Body of pancreas (tissue), 4 donors: ENCODE data around the gene TIMM10B.

Experiments
- POLR2A ChIP-seq, 3 donors: fragments of 450-650 bp; IDR thresholded peaks; one replicate each; pipeline ENCODE4 v1.6.1; 2016; ENCODE audit warnings: antibody characterized with exemption in 3 of 3, mild to moderate bottlenecking in 2 of 3
- TF ChIP-seq, protein P1 (sequence below), 7 experiments: fragments of 450-650 bp in 4 of 7; fragments of 200-600 bp in 3 of 7; sonication (generic) in 3 of 7; IDR thresholded peaks; one replicate each; pipeline ENCODE4 v1.5.1; 2016 to 2019; ENCODE audit warnings: antibody characterized with exemption in 7 of 7

DNA sequence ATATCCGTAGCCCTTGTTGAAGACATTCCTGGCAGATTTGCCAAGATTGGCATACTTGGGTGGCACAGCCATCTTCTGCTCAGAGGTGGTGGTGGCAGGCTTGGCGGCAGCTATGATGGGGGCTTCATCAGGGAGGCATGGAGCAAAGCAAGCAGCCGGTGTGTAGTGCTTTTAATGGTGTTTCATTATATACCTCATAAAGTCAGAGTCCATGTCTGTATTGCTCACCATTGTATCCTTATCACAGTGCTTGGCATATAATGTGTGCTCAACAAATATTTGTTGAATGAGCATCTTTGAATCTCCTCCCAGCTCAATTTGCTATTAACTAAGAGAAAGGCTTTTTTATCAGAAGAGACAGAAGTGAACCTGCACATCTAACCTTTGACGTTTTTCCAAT lies 8.0 kb downstream of the TIMM10B start:
- TF ChIP-seq, protein P1, sequence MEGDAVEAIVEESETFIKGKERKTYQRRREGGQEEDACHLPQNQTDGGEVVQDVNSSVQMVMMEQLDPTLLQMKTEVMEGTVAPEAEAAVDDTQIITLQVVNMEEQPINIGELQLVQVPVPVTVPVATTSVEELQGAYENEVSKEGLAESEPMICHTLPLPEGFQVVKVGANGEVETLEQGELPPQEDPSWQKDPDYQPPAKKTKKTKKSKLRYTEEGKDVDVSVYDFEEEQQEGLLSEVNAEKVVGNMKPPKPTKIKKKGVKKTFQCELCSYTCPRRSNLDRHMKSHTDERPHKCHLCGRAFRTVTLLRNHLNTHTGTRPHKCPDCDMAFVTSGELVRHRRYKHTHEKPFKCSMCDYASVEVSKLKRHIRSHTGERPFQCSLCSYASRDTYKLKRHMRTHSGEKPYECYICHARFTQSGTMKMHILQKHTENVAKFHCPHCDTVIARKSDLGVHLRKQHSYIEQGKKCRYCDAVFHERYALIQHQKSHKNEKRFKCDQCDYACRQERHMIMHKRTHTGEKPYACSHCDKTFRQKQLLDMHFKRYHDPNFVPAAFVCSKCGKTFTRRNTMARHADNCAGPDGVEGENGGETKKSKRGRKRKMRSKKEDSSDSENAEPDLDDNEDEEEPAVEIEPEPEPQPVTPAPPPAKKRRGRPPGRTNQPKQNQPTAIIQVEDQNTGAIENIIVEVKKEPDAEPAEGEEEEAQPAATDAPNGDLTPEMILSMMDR (IDR thresholded peaks at IDR 0.05), result no peak
- no peak for TF ChIP-seq POLR2A (IDR thresholded peaks at IDR 0.05)
